GOT3 (cell line): ENCODE data around the gene TSR3.
"Not testable (repeated sequence)": the region's sequence is repeated elsewhere in the genome, so short reads cannot be mapped to it uniquely, and the experiment has no call there.

Source experiments
- DNase-seq: peaks from one replicate; lab custom pipeline; 2025; ENCODE audit warnings: mixed read lengths; lab: John Stamatoyannopoulos, UW

Gene TSR3

GRCh38 chr16:1337486-1337885, 14.2 kb downstream of the TSR3 start:
- DNase-seq: no peak

DNA sequence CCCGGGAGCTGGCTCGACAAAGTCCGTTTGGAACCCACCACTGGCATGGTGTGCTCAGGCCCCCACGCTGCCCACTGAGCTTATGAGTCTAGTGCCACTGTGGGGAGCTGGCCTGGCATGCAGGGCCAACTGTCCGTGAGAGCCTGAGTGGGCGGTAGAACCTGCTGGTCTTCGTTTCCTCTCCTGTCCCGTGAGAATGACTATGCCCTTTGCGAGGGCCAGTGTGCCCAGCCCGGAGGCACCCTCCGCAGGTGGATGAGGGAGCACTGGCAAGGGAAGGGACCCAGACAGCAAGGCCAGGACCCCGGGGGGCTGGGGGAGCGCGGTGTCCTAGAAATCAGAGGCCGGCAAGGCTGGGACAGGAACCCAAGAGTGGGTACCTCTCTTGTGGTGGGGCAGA, 15.1 kb downstream of the TSR3 start:
- no peak for DNase-seq

DNA sequence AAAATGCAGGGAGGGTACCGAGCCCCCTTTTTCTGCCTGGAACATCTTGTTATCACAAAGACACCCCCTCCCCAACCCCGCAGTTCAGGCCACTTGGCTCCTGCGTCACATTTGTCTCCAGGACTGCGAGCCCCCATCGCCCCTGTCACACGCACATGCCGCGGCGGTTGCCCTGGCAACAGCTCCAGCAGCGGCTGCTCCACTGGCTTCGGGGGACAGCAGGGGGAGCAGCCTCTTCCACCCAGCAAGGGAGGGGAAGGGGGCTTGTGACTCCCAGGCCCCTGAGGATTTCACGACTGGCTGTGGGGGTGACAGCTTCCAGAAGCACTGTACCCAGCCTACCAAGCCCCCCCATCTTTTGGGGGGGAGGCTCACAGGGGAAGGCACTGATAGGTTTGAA, 15.7 kb downstream of the TSR3 start:
- DNase-seq: no peak

DNA sequence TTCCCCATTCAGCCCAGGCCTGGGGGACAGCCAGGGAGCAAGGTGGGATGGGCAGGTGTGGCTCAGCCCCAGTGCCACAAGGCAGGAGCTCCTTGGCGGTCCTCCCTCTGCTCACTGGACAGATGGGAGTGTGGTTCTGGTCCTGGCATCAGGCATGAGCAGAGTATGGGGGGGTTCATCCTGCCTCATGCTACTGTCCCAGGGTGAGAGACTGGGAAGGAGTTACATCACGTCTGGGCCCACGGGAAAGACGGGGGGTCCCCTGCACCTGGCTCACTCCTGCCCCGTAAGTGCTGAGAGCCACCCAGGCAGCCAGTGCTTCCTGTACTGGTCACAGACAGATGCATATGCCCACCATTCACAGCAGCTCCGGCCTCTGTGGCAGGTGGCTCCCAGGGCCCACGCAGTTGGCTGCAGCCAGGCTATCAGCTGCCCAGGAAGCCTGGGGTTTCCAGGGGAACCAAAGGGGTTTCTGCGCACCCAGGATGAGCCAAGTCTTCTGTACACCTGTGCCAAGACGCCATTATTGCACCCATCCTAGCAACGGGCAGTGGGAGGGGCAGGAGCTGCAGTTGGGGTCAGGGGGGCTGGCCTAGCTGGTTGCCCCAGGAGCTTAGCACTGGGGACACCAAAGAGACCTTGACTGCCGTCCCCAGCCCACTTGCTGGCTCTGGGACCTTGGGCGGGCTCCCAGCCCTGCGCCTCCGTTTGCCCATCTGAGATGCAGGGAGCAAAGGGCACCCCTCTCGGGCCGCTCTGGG, 16.3 kb downstream of the TSR3 start:
- no peak for DNase-seq

DNA sequence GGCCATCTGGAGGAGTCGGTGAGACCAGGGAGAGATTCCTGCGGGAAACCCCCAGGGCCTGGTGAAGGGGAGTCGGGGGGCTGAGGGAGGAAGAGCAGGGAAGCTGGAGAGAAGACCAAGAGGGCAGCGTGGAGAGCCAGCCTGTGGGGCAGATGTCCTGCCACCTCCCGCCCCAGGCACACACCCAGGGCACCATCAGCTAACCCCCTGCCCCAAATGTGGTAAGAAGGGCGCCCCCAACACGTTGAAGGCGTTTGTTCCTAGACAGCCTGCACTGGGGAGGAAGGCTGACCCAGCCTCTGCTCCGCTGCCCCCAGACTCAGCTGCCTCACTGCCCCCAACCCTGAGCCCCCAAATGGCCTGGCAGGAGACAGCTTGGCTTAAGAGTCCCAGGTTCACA, 16.9 kb downstream of the TSR3 start:
- DNase-seq: no peak

- DNase-seq: no peak
Measured at GRCh38 chr16:1333854-1334700, 17.6 kb downstream of the TSR3 start.

- no peak for DNase-seq
Measured at GRCh38 chr16:1333149-1333812, 18.4 kb downstream of the TSR3 start, which contains the start of gene BAIAP3. Gene BAIAP3, plus strand, starts transcription at chr16:1333645. Its CDS starts 4,905 bp downstream, at chr16:1338550.

DNA sequence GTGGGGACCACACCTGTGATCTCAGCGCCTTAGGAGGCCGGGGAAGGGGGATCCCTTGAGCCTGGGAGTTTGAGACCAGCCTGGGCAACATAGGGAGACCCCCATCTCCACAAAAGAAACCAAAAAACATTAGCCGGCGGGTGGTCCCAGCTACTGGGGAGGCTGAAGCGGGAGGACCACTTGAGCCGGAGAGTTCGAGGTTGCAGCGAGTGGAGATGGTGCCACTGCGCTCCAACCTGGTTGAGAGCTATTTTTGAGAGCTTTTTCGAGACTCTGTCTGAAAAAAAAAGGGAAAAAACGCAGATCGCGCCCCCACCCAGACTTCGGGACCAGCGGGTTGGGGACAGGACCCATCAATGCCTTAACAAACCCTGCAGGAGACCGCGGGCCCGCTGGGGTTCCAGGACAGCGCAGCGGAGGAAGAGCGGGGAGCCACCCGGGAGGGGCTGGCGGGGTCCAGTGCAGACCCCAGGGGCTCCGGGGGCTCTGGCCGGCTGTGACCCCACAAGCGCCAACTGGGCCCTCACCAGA, 19.0 kb downstream of the TSR3 start:
- DNase-seq: no peak

DNA sequence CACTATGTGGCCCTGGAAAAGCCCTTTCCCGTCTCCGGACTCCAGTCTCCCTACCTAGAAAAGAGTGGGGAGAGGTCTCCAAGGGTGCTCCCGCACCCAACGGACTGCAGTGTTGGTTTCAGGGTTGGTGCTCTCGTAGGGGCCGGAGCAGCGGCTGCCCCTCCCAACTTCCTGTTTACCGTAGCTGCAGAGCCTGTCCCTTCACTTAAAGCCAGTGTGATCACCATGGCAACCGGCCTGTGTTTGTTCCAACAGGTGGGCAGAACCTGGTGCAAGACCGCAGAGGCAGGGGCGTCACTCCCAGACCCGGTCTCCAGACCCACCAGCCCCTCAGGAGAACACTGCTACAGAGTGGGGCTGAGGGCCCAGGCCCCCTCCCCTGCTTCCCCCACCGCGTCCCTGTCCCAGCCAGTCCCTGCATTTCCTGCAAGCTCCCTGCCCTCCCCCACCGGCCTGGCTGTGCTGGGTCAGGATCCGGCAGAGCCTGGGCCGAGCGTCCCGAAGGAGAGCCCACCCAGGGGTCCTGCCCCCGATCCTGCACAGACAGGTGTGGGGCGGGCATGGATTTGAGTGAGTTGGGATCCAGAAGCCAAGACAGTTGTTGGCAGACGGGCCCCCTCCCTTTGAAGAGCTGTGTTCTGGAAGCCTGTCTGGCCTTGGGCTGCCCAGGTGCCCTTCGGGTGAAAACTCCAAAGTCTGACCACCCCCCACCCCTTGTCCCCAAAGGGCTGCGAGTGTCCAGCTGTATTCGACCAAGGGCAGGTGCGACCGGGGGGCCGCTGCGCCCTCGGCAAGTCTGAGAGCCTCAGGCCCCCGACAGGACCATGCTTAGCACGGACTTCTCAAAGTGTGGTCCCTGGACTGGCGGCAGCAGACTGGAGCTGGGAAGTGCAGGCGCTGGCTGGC, 19.7 kb downstream of the TSR3 start:
- no peak for DNase-seq

DNA sequence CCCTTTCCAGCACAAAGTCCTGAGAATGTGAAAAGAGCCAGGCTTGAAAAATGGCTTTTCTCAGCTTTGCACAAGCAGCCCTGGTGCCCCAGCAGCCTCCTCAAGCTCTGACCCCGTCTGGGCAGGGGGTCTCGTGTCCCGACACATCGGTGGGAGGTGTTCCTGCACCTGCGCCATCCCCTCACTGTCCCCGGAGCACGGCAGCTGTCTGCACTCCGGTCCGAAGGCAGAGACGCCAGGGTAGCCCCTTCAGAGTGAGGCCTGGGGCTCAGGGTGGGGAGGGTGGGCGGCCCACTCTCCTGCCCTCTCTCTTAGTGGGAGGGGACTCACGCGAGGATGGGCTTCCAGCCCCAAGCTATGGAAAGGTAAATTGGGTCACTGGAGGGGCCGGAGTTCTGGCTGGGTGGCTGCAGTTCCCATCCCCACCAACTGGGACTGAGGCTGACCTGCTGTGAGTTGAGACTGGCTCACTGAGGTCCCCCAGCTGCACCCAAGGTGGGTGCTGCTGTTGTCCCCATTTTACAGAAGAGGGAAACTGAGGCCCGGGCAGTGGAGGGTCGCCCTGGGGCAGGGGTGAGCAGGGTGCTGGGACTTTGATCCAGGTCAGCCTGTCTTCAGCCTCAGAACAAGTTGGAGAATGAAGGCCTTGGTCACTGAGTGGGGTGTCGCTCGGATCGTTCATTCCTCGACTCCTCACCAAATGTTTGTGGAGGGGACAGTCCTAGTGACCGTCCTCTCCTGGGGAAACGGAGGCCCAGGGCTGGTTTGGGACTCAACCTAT, 20.6 kb downstream of the TSR3 start:
- no peak for DNase-seq

- no peak for DNase-seq
Measured at GRCh38 chr16:1330260-1330914, 21.3 kb downstream of the TSR3 start.

- not testable (repeated sequence) for DNase-seq
Measured at GRCh38 chr16:1328961-1329360, 22.7 kb downstream of the TSR3 start.

DNA sequence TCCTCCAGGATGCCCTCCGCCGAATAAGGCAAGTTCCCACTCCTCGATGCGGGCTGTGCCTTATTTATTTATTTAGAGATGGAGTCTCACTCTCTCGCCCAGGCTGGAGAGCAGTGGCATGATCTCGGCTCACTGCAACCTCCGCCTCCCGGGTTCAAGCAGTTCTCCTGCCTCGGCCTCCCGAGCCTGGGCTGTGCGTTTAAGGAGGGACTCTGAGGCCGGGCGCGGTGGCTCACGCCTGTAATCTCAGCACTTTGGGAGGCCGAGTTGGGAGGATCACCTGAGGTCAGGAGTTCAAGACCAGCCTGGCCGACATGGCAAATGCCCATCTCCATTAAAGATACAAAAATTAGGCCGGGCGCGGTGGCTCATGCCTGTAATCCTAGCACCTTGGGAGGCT, 23.5 kb downstream of the TSR3 start:
- not testable (repeated sequence) for DNase-seq

GRCh38 chr16:1327619-1327947, 24.1 kb downstream of the TSR3 start:
- DNase-seq: no peak

GRCh38 chr16:1326946-1327618, 24.6 kb downstream of the TSR3 start:
- no peak for DNase-seq

- DNase-seq: no peak
Measured at GRCh38 chr16:1326391-1326790, 25.3 kb downstream of the TSR3 start.

DNA sequence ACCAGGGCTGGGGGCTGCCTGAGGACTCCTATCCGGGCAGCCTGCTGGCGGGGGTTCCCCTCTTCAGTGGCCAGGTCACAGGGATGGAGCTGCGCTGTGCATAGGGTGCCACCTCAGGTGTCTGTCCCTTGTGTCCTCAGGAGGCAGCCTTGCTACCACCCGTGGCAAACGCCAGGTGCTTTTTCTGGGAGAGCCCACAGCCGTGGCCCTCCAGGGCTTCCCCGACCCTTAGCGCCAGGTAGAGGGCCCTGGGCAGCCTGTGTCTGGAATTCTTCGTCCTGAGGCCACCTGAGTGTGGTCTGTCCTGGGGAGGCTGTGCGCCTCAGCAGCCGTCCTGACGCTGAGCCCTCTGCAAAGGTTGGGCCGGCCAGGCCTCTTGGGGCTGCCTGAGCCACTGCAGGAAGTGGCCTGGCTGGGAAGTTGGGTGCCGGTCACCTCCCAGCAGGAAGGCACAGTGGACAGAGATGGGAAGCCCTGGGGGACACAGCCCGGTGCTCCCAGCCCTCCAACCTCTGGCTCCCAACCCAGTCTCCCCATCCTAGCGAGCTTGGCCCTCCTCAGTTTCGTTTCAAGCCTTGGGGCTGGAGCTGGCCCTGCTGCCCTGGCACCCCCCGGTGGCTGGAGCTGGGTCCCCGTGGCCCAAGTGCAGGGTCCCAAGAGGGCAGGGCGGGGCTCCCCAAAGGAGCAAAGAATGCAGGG, 25.9 kb downstream of the TSR3 start:
- DNase-seq: no peak

- DNase-seq: no peak
Measured at GRCh38 chr16:1325261-1325660, 26.4 kb downstream of the TSR3 start.

- DNase-seq: no peak
Measured at GRCh38 chr16:1324286-1324826, 27.3 kb downstream of the TSR3 start.
